ENCODE measurements around the gene CEP104. TPM values are rescaled to one million over a fixed set of nuclear protein-coding genes. Genes with fewer than 3 reads are reported as not detected.

The CEP104 gene
- total and polyA plus RNA-seq, 9 of the 15 experiments (the other 6 are each of a cell fraction or from before 2014, with no cell fraction given): 11.2 to 63.4 (median 42.6) TPM

- TF ChIP-seq BRF2 (IDR thresholded peaks at IDR 0.05; ENCODE audit: borderline replicate concordance, insufficient read depth, insufficient read length) (no peak), ZNF717 (CRISPR knock-in tag; IDR thresholded peaks at IDR 0.05) (no peak), TOE1 (IDR thresholded peaks at IDR 0.05; ENCODE audit: borderline replicate concordance) (0 out of 2 replicates have a peak, but pooled peaks have one; percentile 23), TOE1 (CRISPR knock-in tag; IDR thresholded peaks at IDR 0.05; ENCODE audit: borderline replicate concordance, low read depth) (0 out of 2 replicates have a peak, but pooled peaks have one; percentile 93), ATF7 (IDR thresholded peaks at IDR 0.05) (no peak), PTBP1 (IDR thresholded peaks at IDR 0.05; ENCODE audit: low read depth, low read length) (no peak), ELK1 (CRISPR knock-in tag; IDR thresholded peaks at IDR 0.05) (no peak), ZNF197 (CRISPR knock-in tag; IDR thresholded peaks at IDR 0.05; ENCODE audit: low read depth) (0 out of 2 replicates have a peak, but pooled peaks have one; percentile 22), HSF4 (CRISPR knock-in tag; IDR thresholded peaks at IDR 0.05; ENCODE audit: borderline replicate concordance) (peak; percentile 77), ZNF282 (CRISPR knock-in tag; IDR thresholded peaks at IDR 0.05) (0 out of 2 replicates have a peak, but pooled peaks have one; percentile 24), LEF1 (IDR thresholded peaks at IDR 0.05) (peak; percentile 80), NUFIP1 (IDR thresholded peaks at IDR 0.05; ENCODE audit: partially characterized antibody) (no peak), ATF2 (CRISPR knock-in tag; IDR thresholded peaks at IDR 0.05) (no peak), ZNF146 (CRISPR knock-in tag; IDR thresholded peaks at IDR 0.05; ENCODE audit: unreplicated experiment) (no peak), SMARCC2 (IDR thresholded peaks at IDR 0.05; ENCODE audit: low read depth) (no peak), AFF1 (IDR thresholded peaks at IDR 0.05; ENCODE audit: low read depth in 1 of 2, partially characterized antibody in 2 of 2) (no peak), USF2 (CRISPR knock-in tag; IDR thresholded peaks at IDR 0.05) (peak; percentile 45; the same call in 1 of the 2 replicates), SRSF3 (IDR thresholded peaks at IDR 0.05; ENCODE audit: insufficient read depth, low read length) (no peak), BACH1 (tag; IDR thresholded peaks at IDR 0.05) (no peak)
These were observed 81.4 kb downstream of the CEP104 start (continued) for GRCh38 chr1:3775490-3776230.
